HEK293T (cell line): ENCODE data around the gene NIM1K.

Source experiments
- CTCF ChIA-PET: fragments of 350-600 bp; formaldehyde crosslinking; extraction: SDS; loops from one replicate; lab custom pipeline; 2021; ENCODE audit warnings: antibody characterized with exemption, inconsistent platforms; lab: Yijun Ruan, JAX
- POLR2A ChIA-PET: fragments of 350-600 bp; formaldehyde crosslinking; extraction: SDS; loops from one replicate; lab custom pipeline; 2020; ENCODE audit warnings: antibody characterized with exemption, inconsistent platforms; lab: Yijun Ruan, JAX
- DNase-seq: peaks from one replicate; pipeline ENCODE4 v3.0.0; 2012; ENCODE audit warnings: mixed read lengths; ENCODE audit errors: extremely low spot score
- ARNT ChIP-seq: fragments of 450-650 bp; IDR thresholded peaks from 2 replicates; pipeline ENCODE4 v1.6.1; 2017; ENCODE audit warnings: mild to moderate bottlenecking
- BHLHE40 ChIP-seq: fragments of 450-650 bp; IDR thresholded peaks from 2 replicates; pipeline ENCODE4 v1.6.1; 2016; ENCODE audit warnings: mild to moderate bottlenecking, moderate library complexity, borderline replicate concordance
- CTBP1 ChIP-seq: fragments of 450-650 bp; IDR thresholded peaks from 2 replicates; pipeline ENCODE4 v1.6.1; 2016; ENCODE audit warnings: borderline replicate concordance
- ELF4 ChIP-seq: fragments of 450-650 bp; IDR thresholded peaks from 2 replicates; pipeline ENCODE4 v1.6.1; 2017; ENCODE audit warnings: antibody characterized with exemption
- FOXA1 ChIP-seq: fragments of 450-650 bp; IDR thresholded peaks from 2 replicates; pipeline ENCODE4 v1.6.1; 2016; ENCODE audit warnings: mild to moderate bottlenecking
- FOXK2 ChIP-seq: fragments of 450-650 bp; IDR thresholded peaks from 2 replicates; pipeline ENCODE4 v1.6.1; 2016; ENCODE audit warnings: mild to moderate bottlenecking
- FOXM1 ChIP-seq: fragments of 450-650 bp; IDR thresholded peaks from 2 replicates; pipeline ENCODE4 v1.6.1; 2017; ENCODE audit warnings: mild to moderate bottlenecking, borderline replicate concordance
- HDGF ChIP-seq: fragments of 450-650 bp; IDR thresholded peaks from 2 replicates; pipeline ENCODE4 v1.6.1; 2017; ENCODE audit warnings: antibody characterized with exemption, borderline replicate concordance
- L3MBTL2 ChIP-seq: fragments of 450-650 bp; conservative IDR thresholded peaks from 2 replicates; pipeline ENCODE4 v1.6.1; 2016; ENCODE audit warnings: mild to moderate bottlenecking
- LEF1 ChIP-seq: fragments of 450-650 bp; IDR thresholded peaks from 2 replicates; pipeline ENCODE4 v1.6.1; 2017; ENCODE audit warnings: mild to moderate bottlenecking, borderline replicate concordance
- NFRKB ChIP-seq: fragments of 450-650 bp; IDR thresholded peaks from 2 replicates; pipeline ENCODE4 v1.6.1; 2016; ENCODE audit warnings: mild to moderate bottlenecking, moderate library complexity
- PKNOX1 ChIP-seq: fragments of 450-650 bp; IDR thresholded peaks from 2 replicates; pipeline ENCODE4 v1.6.1; 2016
- SP1 ChIP-seq: fragments of 450-650 bp; IDR thresholded peaks from 2 replicates; pipeline ENCODE4 v1.6.1; 2017
- SUZ12 ChIP-seq: fragments of 450-650 bp; IDR thresholded peaks from 2 replicates; pipeline ENCODE4 v1.6.1; 2016; ENCODE audit warnings: mild to moderate bottlenecking
- TARDBP ChIP-seq: fragments of 450-650 bp; IDR thresholded peaks from 2 replicates; pipeline ENCODE4 v1.6.1; 2016
- ZNF384 ChIP-seq: fragments of 450-650 bp; IDR thresholded peaks from 2 replicates; pipeline ENCODE4 v1.6.1; 2016

Gene NIM1K

GRCh38 chr5:43288269-43288831 is 96.3 kb downstream of the NIM1K start:
- ChIA-PET CTCF (no interaction called here), POLR2A (no interaction called here)
- TF ChIP-seq SUZ12 (no peak), FOXM1 (no peak), CTBP1 (no peak), HDGF (no peak), L3MBTL2 (no peak), NFRKB (no peak), TARDBP (no peak), ZNF384 (no peak), FOXK2 (no peak), ARNT (no peak), FOXA1 (no peak), BHLHE40 (no peak), SP1 (no peak), ELF4 (no peak), LEF1 (no peak), PKNOX1 (no peak)

GRCh38 chr5:43290726-43291125 is 98.7 kb downstream of the NIM1K start:
- DNase-seq, result no peak
- CTCF ChIA-PET, result no interaction called here
- TF ChIP-seq PKNOX1 (no peak), NFRKB (no peak), SP1 (no peak), LEF1 (no peak), ZNF384 (no peak), FOXA1 (no peak), FOXM1 (no peak), ELF4 (no peak), ARNT (no peak)
- POLR2A ChIA-PET, result no interaction called here

More at GRCh38 chr5:43288269-43288831, 96.3 kb downstream of the NIM1K start:
- no peak for DNase-seq

GRCh38 chr5:43294226-43294625 is 102.2 kb downstream of the NIM1K start:
- CTCF ChIA-PET, result no interaction called here
- DNase-seq, result no peak
- POLR2A ChIA-PET, result no interaction called here
- TF ChIP-seq CTBP1 (no peak), FOXA1 (no peak), LEF1 (no peak), SP1 (no peak), L3MBTL2 (no peak), NFRKB (no peak), BHLHE40 (no peak), FOXM1 (no peak), ELF4 (no peak), ARNT (no peak), SUZ12 (no peak), TARDBP (no peak), PKNOX1 (no peak), FOXK2 (no peak), ZNF384 (no peak), HDGF (no peak)

- POLR2A ChIA-PET, result interaction anchor here (1.2 kb wide), 1 partner anchor 16 kb away, joined by 3 read pairs; no protein-coding TSS in a partner anchor
- TF ChIP-seq FOXA1 (no peak), HDGF (no peak), L3MBTL2 (no peak), ARNT (no peak), BHLHE40 (no peak), TARDBP (no peak), PKNOX1 (no peak), FOXK2 (no peak), SP1 (no peak), FOXM1 (no peak), LEF1 (no peak), NFRKB (no peak), CTBP1 (no peak), ZNF384 (no peak), ELF4 (no peak), SUZ12 (no peak)
- no peak for DNase-seq
- CTCF ChIA-PET, result interaction anchor here (0.7 kb wide), 1 partner anchor 9 kb away, joined by 4 read pairs; no protein-coding TSS in a partner anchor
These were observed 103.2 kb downstream of the NIM1K start for GRCh38 chr5:43295202-43295601.

- CTCF ChIA-PET, result interaction anchor here (0.9 kb wide), 1 partner anchor 93 kb away, joined by 3 read pairs; no protein-coding TSS in a partner anchor
- TF ChIP-seq HDGF (no peak), PKNOX1 (no peak), SP1 (no peak), FOXA1 (no peak), FOXK2 (no peak), TARDBP (no peak), ARNT (no peak), ELF4 (no peak), LEF1 (no peak), NFRKB (no peak), BHLHE40 (no peak), L3MBTL2 (no peak), SUZ12 (no peak), FOXM1 (no peak), CTBP1 (no peak), ZNF384 (no peak)
- DNase-seq, result no peak
- POLR2A ChIA-PET, result no interaction called here
These were observed 104.8 kb downstream of the NIM1K start for GRCh38 chr5:43296835-43297234.
